K562 (cell line): Measurements from ENCODE around the gene TXNRD2. TPM values are rescaled to one million over a fixed set of nuclear protein-coding genes. Genes with fewer than 3 reads are reported as not detected.

Experiments used
- ATAC-seq: fragments of 200-7000 bp; cut with Tn5 transposase; 3 replicates; pipeline ENCODE4 v1.9.1; 2020; ENCODE audit warnings: moderate library complexity
- BruUV-seq: library from RNA; stranded (reverse); fragments of 400-500 nt; replicated peaks from 2 replicates; lab custom pipeline; 2021; lab: Mats Ljungman, UMichigan
- CTCF ChIA-PET: fragments of 300-600 bp; formaldehyde crosslinking; extraction: SDS; loops from one replicate; lab custom pipeline; 2021; ENCODE audit warnings: low intra/inter-chr PET ratio; lab: Yijun Ruan, JAX
- POLR2A ChIA-PET: fragments of 300-600, 350-650 bp; sonication (Branson Sonifier 250); formaldehyde crosslinking; extraction: SDS; loops from one replicate; lab custom pipeline; 2021; ENCODE audit warnings: antibody characterized with exemption, inconsistent platforms; lab: Yijun Ruan, JAX
- DNase-seq, 4 experiments: peaks; one replicate each; pipeline versions ENCODE4 v3.0.0 to v3.0.0-alpha.2; 2011 to 2018; ENCODE audit warnings: low spot score in 3 of 4, mixed read lengths in 3 of 4; ENCODE audit errors: extremely low read depth in 1 of 4
- FAIRE-seq: peaks from 2 replicates; lab custom pipeline; 2011; peaks lifted over from hg19 to GRCh38; lab: Jason Lieb, UNC
- H2AFZ ChIP-seq: 2 replicates; pipeline ENCODE4 v1.6.0; 2011; ENCODE audit warnings: low read depth, low read length, control low read depth, inconsistent platforms
- H3K27ac ChIP-seq: fragments of 200-600 bp; 3 replicates; pipeline ENCODE4 v1.8.0; 2011; ENCODE audit warnings: low read depth, mild to moderate bottlenecking, control low read depth, inconsistent platforms, low read length, moderate library complexity, mixed read lengths; ENCODE audit errors: extremely low read depth
- H3K27me3 ChIP-seq, 2 experiments: fragments of 300-600 bp in 1 of 2; 2 replicates in 1 of 2; 3 replicates in 1 of 2; pipeline versions ENCODE4 v1.6.0 to v1.8.0; 2011; ENCODE audit warnings: inconsistent platforms in 2 of 2, low read length in 2 of 2, mild to moderate bottlenecking in 1 of 2, mixed read lengths in 1 of 2, moderate library complexity in 1 of 2; ENCODE audit not compliant: control insufficient read depth in 2 of 2, insufficient read depth in 2 of 2
- H3K36me3 ChIP-seq: fragments of 300-600 bp; 3 replicates; pipeline ENCODE4 v1.8.0; 2011; ENCODE audit warnings: mild to moderate bottlenecking, low read length, inconsistent platforms; ENCODE audit not compliant: control insufficient read depth, insufficient read depth
- H3K4me1 ChIP-seq, 2 experiments: fragments of 200-600 bp in 1 of 2; replicated peaks in 1 of 2; 2 replicates in 1 of 2; 3 replicates in 1 of 2; pipeline versions ENCODE4 v1.5.1 to v1.8.0; 2011; ENCODE audit warnings: inconsistent platforms in 2 of 2, low read length in 2 of 2, mild to moderate bottlenecking in 1 of 2, mixed read lengths in 1 of 2, moderate library complexity in 1 of 2; ENCODE audit not compliant: control insufficient read depth in 2 of 2, insufficient read depth in 2 of 2
- H3K4me2 ChIP-seq: 2 replicates; pipeline ENCODE4 v1.6.1; 2011; ENCODE audit warnings: low read length, control low read depth, inconsistent platforms, mixed read lengths; ENCODE audit not compliant: insufficient read depth
- H3K4me3 ChIP-seq: fragments of 200-600 bp; sonication (generic), shearing (Covaris generic); 2 replicates; pipeline ENCODE4 v1.5.1; 2016; ENCODE audit warnings: control low read depth, inconsistent platforms
- H3K79me2 ChIP-seq: fragments of 200-600 bp; 3 replicates; pipeline ENCODE4 v1.8.0; 2011; ENCODE audit warnings: low read length, inconsistent platforms; ENCODE audit not compliant: control insufficient read depth, insufficient read depth
- H3K9ac ChIP-seq, 2 experiments: 2 replicates each; pipeline versions ENCODE4 v1.6.0 to v1.6.1; 2011; ENCODE audit warnings: low read depth in 2 of 2, low read length in 2 of 2, control low read depth in 1 of 2, inconsistent platforms in 1 of 2, mild to moderate bottlenecking in 1 of 2, mixed read lengths in 1 of 2; ENCODE audit not compliant: insufficient read depth in 1 of 2
- H3K9me1 ChIP-seq: one replicate; pipeline ENCODE4 v1.6.0; 2011; ENCODE audit warnings: inconsistent platforms, mild to moderate bottlenecking, low read length, moderate library complexity; ENCODE audit not compliant: control insufficient read depth, insufficient read depth
- H3K9me3 ChIP-seq: replicated peaks from 2 replicates; pipeline ENCODE4 v1.5.1; 2011; ENCODE audit warnings: low read depth, low read length, inconsistent platforms; ENCODE audit not compliant: control insufficient read depth, insufficient read depth
- H4K20me1 ChIP-seq: replicated peaks from 2 replicates; pipeline ENCODE4 v1.6.1; 2011; ENCODE audit warnings: low read length, inconsistent platforms, mixed read lengths; ENCODE audit not compliant: control insufficient read depth, insufficient read depth
- RAD51 ChIP-seq: fragments of 450-650 bp; IDR thresholded peaks from 2 replicates; pipeline ENCODE4 v1.7.1; 2016; ENCODE audit warnings: low read depth, mild to moderate bottlenecking, borderline replicate concordance
- RBFOX2 ChIP-seq: fragments of 200-400 bp; formaldehyde crosslinking; IDR thresholded peaks from 2 replicates; pipeline ENCODE4 v1.6.1; 2017; ENCODE audit warnings: low read depth, mild to moderate bottlenecking, low read length, moderate library complexity
- TBP ChIP-seq: optimal IDR thresholded peaks from 2 replicates; pipeline ENCODE3; 2011; ENCODE audit warnings: low read depth, low read length, improper control_type of control experiment
- UBTF ChIP-seq, 2 experiments: IDR thresholded peaks; 2 replicates each; pipeline ENCODE4 v1.6.1; 2012; ENCODE audit warnings: improper control_type of control experiment in 2 of 2, low read depth in 2 of 2, low read length in 2 of 2, borderline replicate concordance in 1 of 2
- ZNF175 ChIP-seq: fragments of 200-800 bp; sonication (Bioruptor generic); IDR thresholded peaks from 2 replicates; pipeline ENCODE4 v1.6.1; 2016; ENCODE audit warnings: low read depth, mild to moderate bottlenecking, missing genetic modification characterization, missing compliant biosample characterization
- WGBS: fragments of 100-300 bp; shearing (Covaris generic); methylation state at CpG from one replicate; pipeline ENCODE4 v1.1.6; 2016; ENCODE audit warnings: low coverage, mixed read lengths; ENCODE audit not compliant: insufficient coverage; ENCODE audit errors: missing lambda C conversion rate; 5-methylcytosine and 5-hydroxymethylcytosine counted together
- in situ Hi-C: fragments of 300-500 bp; cut with MboI; formaldehyde crosslinking; loops from 4 replicates; pipeline ENCODE4 v1.15.0; 2018; ENCODE audit warnings: inconsistent platforms, mixed read lengths
- intact Hi-C: fragments of 100-400 bp; cut with micrococcal nuclease; formaldehyde crosslinking; loops from 2 replicates; pipeline ENCODE4 v1.14.2; 2022
- polyA plus RNA-seq, 8 experiments: library from polyadenylated mRNA; depleted of rRNA in 4 of 8; stranded (reverse) in 5 of 8; unstranded in 3 of 8; fragments of >200 nt; fragmentation: Nextera tagmentation in 2 of 8; fragmentation: Illumina TruSeq in 1 of 8; extraction: Ambion mirVana in 2 of 8; extraction: Trizol in 1 of 8; gene quantifications; 2 replicates each; pipeline versions ENCODE4 v1.2.1 to v1.2.3, GENCODE V29; 2011 to 2014; ENCODE audit warnings: inconsistent platforms in 1 of 8, missing spikeins in 1 of 8
- total RNA-seq, 7 experiments: library from RNA; depleted of rRNA in 6 of 7; stranded (reverse); fragments of >200 nt in 6 of 7; fragmentation: Illumina TruSeq in 2 of 7; extraction: Trizol in 2 of 7; gene quantifications; 2 replicates each; pipeline versions ENCODE4 v1.2.1 to v1.2.3, GENCODE V29; 2011 to 2021; ENCODE audit warnings: low replicate concordance in 1 of 7
- TF ChIP-seq, protein P1 (sequence below): fragments of 450-650 bp; IDR thresholded peaks from 2 replicates; pipeline ENCODE4 v1.6.1; 2018; ENCODE audit not compliant: partially characterized antibody

TXNRD2 gene
- total and polyA plus RNA-seq, 9 of the 15 experiments (the other 6 are each of a cell fraction or from before 2014, with no cell fraction given): 3.3 to 80.2 (median 49.4) TPM

- Histone ChIP-seq H3K27ac (no peak overlapping the region), H3K9me1 (peaks cover 4% of the 10 kb centered on the region), H3K4me1 (peaks cover 15 to 69% of the 10 kb centered on the region in 2 experiments), H3K36me3 (peaks cover 77% of the 10 kb centered on the region; the same call in 2 of the 3 replicates), H2AFZ (no peak overlapping the region), H3K9ac (peak overlapping the region in 1 of 2 experiments; percentile 80; a peak in 2 of 4 replicates), H3K4me3 (no peak overlapping the region), H3K9me3 (no peaks in the 10 kb centered on the region), H3K27me3 (no peaks in the 10 kb centered on the region), H3K79me2 (peaks cover 7% of the 10 kb centered on the region; the same call in 1 of the 3 replicates), H3K4me2 (no peak overlapping the region), H4K20me1 (peaks cover 48% of the 10 kb centered on the region)
- no peak for FAIRE-seq
- no TSS peak for BruUV-seq
- no peak for DNase-seq
- 89% methylated on average over 15 of the region's 15 CpGs for WGBS
- no peak for ATAC-seq
- ChIA-PET CTCF (interaction anchor here (0.6 kb wide), 1 partner anchor 315 kb away, joined by 3 read pairs; no protein-coding TSS in a partner anchor), POLR2A (interaction anchor here (0.5 to 13.7 kb wide), 13 partner anchors 8 to 173 kb away, joined by 3 to 115 read pairs (median 4); no protein-coding TSS in a partner anchor)
- in situ Hi-C loops: no loop called here
- intact Hi-C loops: no loop called here
- no peak for TF ChIP-seq RAD51
- TF ChIP-seq, protein P1, sequence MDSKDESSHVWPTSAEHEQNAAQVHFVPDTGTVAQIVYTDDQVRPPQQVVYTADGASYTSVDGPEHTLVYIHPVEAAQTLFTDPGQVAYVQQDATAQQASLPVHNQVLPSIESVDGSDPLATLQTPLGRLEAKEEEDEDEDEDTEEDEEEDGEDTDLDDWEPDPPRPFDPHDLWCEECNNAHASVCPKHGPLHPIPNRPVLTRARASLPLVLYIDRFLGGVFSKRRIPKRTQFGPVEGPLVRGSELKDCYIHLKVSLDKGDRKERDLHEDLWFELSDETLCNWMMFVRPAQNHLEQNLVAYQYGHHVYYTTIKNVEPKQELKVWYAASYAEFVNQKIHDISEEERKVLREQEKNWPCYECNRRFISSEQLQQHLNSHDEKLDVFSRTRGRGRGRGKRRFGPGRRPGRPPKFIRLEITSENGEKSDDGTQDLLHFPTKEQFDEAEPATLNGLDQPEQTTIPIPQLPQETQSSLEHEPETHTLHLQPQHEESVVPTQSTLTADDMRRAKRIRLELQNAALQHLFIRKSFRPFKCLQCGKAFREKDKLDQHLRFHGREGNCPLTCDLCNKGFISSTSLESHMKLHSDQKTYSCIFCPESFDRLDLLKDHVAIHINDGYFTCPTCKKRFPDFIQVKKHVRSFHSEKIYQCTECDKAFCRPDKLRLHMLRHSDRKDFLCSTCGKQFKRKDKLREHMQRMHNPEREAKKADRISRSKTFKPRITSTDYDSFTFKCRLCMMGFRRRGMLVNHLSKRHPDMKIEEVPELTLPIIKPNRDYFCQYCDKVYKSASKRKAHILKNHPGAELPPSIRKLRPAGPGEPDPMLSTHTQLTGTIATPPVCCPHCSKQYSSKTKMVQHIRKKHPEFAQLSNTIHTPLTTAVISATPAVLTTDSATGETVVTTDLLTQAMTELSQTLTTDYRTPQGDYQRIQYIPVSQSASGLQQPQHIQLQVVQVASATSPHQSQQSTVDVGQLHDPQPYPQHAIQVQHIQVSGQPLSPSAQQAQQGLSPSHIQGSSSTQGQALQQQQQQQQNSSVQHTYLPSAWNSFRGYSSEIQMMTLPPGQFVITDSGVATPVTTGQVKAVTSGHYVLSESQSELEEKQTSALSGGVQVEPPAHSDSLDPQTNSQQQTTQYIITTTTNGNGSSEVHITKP: no peak
- TF ChIP-seq RBFOX2: no peak; the same call in 1 of the 2 replicates
- TF ChIP-seq TBP: no peak
- no peak for TF ChIP-seq ZNF175
- no peak for TF ChIP-seq UBTF (IDR thresholded peaks at IDR 0.05; ENCODE audit: borderline replicate concordance in 1 of 2, low read depth in 2 of 2, low read length in 2 of 2)
Measured at GRCh38 chr22:19964701-19965386, 23.2 kb upstream of the TXNRD2 start.
